GM21737 (cell line): ENCODE measurements around the gene AURKAIP1.

Experiments
- ATAC-seq: cut with Tn5 transposase; IDR thresholded peaks from one replicate; pipeline ENCODE4 v1.9.1; 2021; ENCODE audit warnings: mild to moderate bottlenecking, moderate library complexity; ENCODE audit not compliant: unreplicated experiment

Gene AURKAIP1

DNA sequence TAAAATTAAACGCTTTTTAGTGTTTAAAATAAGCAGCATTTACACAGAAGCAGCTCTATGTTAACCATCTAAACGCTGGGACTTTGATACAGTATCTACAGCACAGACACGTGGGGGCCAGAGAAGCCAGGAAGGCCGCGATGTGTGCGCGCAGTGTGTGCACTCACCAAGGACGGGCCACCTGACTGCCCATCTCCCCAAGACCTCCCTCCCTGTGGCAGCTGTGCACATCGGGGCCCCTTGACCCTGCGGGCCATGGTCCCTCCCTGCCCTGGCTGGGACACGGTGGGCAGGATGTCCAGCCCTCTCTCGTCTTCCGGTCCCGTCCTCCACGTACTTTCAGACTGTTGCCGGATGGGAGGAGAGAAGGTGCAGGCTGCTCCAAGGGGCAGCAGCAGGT, 39.7 kb downstream of the AURKAIP1 start:
- ATAC-seq: no peak

DNA sequence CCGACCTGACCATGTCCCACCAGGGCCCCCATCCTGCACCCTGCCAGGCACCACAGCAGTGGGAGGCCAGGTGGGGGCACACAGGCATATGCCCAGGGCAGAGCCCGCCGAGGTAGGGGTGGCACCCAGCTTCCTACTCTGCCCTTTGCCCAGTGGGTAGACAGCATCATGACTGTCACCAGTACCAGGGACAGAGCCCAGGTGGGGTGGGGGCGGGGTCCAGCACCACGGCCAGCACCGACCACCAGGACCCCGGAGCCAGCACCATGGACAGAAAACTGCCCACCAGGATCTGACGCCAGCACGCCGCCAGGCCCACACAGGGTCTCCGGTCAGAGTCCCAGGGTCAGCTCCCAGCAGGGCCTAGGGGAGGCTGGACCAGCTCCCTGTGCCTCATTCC, 40.2 kb downstream of the AURKAIP1 start:
- ATAC-seq: no peak

DNA sequence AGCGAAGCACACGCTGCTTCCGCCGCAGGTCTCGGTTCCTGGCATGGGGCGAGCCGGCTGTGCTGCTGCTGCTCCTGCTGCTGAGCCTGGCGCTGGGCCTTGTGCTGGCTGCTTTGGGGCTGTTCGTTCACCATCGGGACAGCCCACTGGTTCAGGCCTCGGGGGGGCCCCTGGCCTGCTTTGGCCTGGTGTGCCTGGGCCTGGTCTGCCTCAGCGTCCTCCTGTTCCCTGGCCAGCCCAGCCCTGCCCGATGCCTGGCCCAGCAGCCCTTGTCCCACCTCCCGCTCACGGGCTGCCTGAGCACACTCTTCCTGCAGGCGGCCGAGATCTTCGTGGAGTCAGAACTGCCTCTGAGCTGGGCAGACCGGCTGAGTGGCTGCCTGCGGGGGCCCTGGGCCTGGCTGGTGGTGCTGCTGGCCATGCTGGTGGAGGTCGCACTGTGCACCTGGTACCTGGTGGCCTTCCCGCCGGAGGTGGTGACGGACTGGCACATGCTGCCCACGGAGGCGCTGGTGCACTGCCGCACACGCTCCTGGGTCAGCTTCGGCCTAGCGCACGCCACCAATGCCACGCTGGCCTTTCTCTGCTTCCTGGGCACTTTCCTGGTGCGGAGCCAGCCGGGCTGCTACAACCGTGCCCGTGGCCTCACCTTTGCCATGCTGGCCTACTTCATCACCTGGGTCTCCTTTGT, 41.3 kb downstream of the AURKAIP1 start:
- ATAC-seq: no peak

DNA sequence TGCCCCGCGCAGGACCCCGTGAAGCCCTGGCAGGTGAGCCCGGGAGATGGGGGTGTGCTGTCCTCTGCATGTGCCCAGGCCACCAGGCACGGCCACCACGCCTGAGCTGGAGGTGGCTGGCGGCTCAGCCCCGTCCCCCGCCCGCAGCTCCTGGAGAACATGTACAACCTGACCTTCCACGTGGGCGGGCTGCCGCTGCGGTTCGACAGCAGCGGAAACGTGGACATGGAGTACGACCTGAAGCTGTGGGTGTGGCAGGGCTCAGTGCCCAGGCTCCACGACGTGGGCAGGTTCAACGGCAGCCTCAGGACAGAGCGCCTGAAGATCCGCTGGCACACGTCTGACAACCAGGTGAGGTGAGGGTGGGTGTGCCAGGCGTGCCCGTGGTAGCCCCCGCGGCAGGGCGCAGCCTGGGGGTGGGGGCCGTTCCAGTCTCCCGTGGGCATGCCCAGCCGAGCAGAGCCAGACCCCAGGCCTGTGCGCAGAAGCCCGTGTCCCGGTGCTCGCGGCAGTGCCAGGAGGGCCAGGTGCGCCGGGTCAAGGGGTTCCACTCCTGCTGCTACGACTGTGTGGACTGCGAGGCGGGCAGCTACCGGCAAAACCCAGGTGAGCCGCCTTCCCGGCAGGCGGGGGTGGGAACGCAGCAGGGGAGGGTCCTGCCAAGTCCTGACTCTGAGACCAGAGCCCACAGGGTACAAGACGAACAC, 42.1 kb downstream of the AURKAIP1 start:
- no peak for ATAC-seq

DNA sequence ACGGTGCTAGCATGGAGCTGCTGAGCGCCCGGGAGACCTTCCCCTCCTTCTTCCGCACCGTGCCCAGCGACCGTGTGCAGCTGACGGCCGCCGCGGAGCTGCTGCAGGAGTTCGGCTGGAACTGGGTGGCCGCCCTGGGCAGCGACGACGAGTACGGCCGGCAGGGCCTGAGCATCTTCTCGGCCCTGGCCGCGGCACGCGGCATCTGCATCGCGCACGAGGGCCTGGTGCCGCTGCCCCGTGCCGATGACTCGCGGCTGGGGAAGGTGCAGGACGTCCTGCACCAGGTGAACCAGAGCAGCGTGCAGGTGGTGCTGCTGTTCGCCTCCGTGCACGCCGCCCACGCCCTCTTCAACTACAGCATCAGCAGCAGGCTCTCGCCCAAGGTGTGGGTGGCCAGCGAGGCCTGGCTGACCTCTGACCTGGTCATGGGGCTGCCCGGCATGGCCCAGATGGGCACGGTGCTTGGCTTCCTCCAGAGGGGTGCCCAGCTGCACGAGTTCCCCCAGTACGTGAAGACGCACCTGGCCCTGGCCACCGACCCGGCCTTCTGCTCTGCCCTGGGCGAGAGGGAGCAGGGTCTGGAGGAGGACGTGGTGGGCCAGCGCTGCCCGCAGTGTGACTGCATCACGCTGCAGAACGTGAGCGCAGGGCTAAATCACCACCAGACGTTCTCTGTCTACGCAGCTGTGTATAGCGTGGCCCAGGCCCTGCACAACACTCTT, 42.8 kb downstream of the AURKAIP1 start:
- ATAC-seq: no peak

DNA sequence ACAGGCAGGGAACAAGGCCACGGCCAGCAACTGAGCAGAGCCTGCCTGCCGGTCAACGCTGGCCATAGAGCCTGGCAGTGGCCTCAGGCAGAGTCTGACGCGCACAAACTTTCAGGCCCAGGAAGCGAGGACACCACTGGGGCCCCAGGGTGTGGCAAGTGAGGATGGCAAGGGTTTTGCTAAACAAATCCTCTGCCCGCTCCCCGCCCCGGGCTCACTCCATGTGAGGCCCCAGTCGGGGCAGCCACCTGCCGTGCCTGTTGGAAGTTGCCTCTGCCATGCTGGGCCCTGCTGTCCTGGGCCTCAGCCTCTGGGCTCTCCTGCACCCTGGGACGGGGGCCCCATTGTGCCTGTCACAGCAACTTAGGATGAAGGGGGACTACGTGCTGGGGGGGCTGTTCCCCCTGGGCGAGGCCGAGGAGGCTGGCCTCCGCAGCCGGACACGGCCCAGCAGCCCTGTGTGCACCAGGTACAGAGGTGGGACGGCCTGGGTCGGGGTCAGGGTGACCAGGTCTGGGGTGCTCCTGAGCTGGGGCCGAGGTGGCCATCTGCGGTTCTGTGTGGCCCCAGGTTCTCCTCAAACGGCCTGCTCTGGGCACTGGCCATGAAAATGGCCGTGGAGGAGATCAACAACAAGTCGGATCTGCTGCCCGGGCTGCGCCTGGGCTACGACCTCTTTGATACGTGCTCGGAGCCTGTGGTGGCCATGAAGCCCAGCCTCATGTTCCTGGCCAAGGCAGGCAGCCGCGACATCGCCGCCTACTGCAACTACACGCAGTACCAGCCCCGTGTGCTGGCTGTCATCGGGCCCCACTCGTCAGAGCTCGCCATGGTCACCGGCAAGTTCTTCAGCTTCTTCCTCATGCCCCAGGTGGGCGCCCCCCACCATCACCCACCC, 43.7 kb downstream of the AURKAIP1 start, which contains the start of gene TAS1R3:
TAS1R3 (plus strand) TSS at position 213 of the 898 bp plus-strand sequence; CDS start at position 279, 66 bp downstream.
- ATAC-seq: no peak

DNA sequence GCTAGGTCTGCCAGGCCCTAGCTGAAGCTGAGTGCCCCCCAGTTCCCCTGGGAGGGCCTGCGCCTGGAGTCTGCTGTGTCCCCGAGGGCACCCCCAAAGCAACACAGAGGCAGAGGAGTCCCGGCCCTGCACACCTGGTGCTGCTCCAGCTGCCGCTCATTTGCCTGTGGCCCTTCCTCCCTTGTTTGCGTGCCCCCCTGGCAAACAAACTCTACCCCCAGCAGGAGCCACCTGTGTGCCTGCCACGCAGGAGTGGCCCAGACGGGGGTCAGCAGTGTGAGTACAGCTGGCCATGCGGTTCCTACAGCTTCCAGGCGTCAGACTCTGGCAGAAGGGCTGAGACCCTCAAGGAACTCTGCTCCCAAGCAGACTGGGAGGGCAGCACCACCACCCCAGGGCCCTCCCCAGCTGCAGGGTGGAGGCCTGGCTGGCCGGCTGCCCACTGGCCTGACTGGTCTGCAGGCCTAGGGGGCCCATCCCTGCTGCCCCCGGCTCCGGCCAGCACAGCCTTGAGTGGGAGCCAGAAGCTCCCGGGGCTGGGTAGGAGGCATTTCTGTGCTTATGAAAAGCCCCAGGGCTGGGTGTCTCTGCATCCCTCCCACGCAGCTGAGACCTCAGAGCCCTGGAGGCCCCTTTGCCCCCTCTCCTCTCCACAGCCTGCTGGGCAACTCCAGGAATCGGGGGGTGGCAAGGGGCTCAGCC, 44.5 kb downstream of the AURKAIP1 start:
- ATAC-seq: no peak

DNA sequence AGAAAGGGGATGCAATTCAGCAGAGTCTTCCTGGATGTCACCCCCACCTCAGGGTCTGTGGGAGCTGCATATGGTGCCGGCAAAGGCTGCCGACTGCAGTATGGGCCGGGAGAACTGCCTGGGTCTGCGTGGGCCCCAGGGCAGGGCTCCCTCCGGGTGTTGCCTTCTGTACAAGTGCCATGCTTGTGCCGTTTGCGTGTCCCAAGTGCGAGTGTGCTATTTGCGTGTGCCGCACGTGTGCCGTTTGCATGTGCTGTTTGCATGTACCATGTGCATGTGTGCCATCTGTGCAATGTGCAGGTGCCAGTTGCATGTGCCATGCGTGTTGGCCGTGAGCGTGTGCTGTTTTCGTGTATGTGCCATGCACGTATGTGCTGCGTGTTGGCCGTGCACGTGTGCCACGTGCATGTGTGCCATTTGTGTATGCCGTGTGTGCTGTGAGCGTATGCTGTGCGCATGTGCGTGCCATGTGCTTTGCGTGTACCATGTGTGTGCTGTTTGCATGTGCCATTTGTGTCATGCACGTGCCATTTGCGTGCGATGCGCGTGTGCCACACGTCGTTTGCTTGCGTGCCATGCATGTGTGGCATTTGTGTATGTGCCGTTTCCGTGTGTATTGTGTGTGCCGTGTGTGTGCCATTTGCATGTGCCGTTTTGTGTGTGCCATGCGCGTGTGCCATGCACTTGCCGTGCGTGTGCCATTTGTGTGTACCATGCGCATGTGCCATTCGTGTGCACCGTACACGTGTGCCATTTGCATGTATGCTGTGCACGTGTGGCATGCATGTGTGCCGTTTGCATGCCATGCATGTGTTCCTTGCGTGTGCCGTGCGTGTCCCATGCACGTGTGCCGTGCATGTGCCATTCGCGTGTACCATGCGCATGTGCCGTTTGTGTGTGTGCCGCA, 45.5 kb downstream of the AURKAIP1 start:
- no peak for ATAC-seq

DNA sequence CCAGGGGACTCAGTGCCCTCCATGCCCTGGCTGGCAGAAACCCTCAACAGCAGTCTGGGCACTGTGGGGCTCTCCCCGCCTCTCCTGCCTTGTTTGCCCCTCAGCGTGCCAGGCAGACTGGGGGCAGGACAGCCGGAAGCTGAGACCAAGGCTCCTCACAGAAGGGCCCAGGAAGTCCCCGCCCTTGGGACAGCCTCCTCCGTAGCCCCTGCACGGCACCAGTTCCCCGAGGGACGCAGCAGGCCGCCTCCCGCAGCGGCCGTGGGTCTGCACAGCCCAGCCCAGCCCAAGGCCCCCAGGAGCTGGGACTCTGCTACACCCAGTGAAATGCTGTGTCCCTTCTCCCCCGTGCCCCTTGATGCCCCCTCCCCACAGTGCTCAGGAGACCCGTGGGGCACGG, 46.8 kb downstream of the AURKAIP1 start:
- ATAC-seq: no peak

DNA sequence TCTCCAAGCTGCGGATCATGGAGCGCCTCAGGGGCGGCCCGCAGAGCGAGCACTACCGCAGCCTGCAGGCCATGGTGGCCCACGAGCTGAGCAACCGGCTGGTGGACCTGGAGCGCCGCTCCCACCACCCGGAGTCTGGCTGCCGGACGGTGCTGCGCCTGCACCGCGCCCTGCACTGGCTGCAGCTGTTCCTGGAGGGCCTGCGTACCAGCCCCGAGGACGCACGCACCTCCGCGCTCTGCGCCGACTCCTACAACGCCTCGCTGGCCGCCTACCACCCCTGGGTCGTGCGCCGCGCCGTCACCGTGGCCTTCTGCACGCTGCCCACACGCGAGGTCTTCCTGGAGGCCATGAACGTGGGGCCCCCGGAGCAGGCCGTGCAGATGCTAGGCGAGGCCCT, 47.7 kb downstream of the AURKAIP1 start:
- ATAC-seq: no peak

DNA sequence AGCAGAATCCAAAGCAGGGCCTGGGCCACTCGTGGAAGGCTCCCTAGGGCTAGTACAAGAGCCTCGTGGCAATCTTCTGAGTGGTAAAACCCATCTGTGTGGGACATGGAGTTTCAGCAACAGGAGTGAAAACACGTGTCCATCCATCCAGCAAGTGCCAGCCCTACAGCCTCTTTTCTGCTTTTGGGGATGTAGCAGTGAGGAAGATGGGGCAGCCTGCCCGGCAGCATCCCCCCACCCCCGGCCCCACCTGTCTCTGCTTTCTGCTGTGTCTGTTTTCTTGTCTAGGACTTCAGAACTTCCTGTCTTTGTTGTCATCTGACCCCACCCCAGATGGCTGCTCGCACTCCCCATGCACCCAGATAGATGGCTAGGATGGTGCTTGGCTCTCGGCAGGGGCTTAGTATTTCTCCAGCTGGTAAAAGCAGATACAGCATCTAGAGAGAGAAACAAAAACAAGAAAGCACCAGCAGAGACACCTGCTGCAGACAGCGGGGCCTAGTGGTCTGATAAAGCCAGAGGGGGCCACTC, 48.9 kb downstream of the AURKAIP1 start:
- no peak for ATAC-seq

DNA sequence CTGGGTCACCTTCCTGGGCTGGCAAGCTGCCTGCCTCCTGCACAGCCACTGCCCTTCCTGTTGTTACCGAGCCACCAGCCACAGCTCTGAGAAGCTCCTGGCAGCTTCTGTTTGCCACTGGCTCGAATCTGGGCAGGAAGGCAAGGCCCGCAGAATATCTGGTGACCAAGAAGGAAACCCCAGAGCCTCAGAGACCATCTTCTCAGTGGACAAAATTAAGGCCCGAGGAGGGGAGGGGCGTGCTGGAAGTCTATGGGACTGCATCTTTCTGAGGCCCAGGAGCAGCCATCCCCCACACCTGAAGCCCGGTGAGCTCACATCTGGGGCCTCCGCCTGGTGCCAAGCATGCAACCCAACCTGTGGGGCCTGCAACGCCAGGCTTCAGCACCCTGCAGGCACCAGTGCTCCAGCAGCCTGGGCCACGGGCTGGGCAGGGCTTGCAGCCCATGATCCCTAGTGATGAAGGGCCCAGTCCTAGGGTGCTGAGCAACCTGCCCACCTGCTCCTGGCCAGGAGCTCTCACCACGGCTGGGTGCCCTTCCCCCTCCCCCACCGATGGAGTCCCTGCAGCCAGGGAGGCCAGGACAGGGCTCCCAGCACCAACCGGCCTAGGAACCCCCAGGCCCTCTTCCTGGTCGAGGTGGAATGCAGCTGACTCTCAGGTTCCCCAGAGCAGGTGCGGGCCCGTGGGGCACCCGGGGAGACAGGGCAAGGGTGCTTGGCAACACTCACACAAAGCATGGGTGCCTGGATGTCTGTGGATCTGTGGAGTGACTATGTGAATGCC, 49.5 kb downstream of the AURKAIP1 start:
- no peak for ATAC-seq

DNA sequence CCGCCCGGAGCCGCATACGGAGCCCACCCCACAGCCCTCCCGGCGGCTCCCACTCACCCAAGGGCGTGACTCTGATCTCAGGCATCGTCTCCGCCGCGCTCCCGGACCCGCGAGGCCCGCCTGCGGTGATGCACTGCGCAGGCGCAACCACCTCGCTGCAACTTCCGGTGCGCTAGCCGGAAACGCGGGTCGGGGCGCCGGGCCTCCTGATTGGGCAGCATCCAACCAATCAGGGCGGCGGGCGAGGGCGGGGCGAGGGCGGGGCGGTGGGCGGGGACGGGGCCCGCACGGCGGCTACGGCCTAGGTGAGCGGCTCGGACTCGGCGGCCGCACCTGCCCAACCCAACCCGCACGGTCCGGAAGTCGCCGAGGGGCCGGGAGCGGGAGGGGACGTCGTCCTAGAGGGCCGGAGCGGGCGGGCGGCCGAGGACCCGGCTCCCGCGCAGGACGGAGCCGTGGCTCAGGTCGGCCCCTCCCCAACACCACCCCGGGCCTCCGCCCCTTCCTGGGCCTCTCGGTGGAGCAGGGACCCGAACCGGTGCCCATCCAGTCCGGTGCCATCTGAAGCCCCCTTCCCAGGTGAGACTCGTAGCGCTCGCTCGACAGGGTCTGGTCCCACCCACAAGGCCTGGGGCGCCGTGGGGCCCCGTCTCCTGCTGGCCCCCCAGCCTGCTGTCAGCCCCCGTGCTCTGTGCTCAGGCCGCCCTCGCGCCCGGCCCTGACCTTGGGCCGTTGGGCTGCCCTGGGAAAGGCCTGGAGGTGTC, 50.3 kb downstream of the AURKAIP1 start, which contains the start of the genes CPTP and INTS11:
CPTP (plus strand) TSS at position 279 of the 764 bp plus-strand sequence. CDS start 2,109 bp downstream, outside the sequence.
INTS11 (minus strand) TSS at position 137 of the 764 bp plus-strand sequence; CDS start at position 85, 52 bp downstream.
- ATAC-seq: peak; percentile 53

DNA sequence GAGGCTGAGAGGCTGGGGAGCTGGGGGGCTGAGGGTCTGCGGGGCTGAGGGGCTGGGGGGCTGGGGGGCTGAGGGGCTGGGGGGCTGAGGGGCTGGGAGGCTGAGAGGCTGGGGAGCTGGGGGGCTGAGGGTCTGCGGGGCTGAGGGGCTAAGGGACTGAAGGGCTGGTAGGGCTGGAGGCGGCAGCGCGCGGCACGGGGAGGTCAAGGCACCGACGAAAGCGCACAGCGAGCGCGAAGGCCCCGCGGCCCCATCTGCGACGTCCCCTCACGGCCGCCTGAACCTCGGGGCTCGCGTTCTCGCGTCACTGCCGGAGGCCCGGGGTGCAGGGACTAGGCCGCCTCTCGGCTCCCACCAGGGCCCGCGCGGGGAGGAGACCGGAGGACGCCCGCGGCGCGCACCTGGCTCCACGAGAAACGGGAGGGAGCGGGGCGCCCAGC, 50.9 kb downstream of the AURKAIP1 start:
- peak; percentile 7 for ATAC-seq
